ENCODE results near the gene PERP.

Gene PERP

DNA sequence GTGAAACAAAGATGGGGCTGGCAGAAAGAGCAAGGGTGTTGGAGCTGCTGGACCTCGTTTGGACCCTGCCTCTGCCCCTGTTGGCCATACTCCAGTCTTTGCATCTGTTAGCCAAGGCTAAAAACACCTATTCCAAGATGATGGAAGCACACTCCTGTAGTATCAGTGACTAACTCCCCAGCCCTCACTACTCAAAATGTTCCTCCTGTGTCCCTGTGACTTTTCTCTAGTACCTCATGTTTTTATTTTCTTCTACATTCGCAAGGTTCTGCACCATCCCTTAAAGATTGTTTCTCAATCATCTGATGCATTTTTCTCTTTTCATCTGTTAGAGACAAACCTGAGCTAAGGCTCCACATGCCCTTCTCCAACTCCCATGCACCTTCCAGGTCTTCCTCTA is 8.9 kb downstream of the PERP start:
- H3K9ac ChIP-seq = no peak overlapping the region
- no peak overlapping the region for H3K4me2 ChIP-seq
- TF ChIP-seq Cebpa-rat (IDR thresholded peaks at IDR 0.05) = no peak
- H3K4me3 ChIP-seq = no peak overlapping the region
- no peaks in the 10 kb centered on the region for H3K36me3 ChIP-seq
- H4K20me1 ChIP-seq = no peaks in the 10 kb centered on the region
- peaks cover 7 to 15% (median 12%) of the 10 kb centered on the region in 11 experiments; a peak in 17 of 22 replicates for H3K9me3 ChIP-seq (replicated peaks in 1 of 11)
- no peaks in the 10 kb centered on the region for H3K4me1 ChIP-seq
- H3K27me3 ChIP-seq = peaks cover 0 to under 1% (median 0%) of the 10 kb centered on the region in 11 experiments; a peak in 1 of 22 replicates
- H3K27ac ChIP-seq = no peak overlapping the region

DNA sequence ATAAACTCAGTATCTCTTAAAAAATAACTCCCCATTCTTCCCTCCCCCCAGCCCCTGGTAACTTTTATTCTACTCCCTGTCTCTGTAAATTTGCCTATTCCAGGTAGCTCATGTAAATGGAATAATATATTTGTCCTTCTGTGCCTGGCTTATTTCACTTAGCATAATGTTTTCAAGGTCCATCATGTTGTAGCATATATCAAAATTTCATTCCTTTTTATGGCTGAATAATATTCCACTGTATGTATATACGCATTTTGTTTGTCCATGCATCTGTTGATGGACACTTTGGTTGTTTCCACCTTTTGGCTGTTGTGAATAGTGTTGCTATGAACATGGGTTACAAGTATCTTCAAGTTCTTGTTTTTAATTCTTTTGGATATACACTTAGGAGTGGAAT is 13.0 kb downstream of the PERP start:
- H3K9me3 ChIP-seq (replicated peaks in 1 of 11) = peaks cover 7 to 15% (median 12%) of the 10 kb centered on the region in 11 experiments; a peak in 17 of 22 replicates
- no peak overlapping the region for H3K4me3 ChIP-seq
- no peaks in the 10 kb centered on the region; a peak in 1 of 22 replicates for H3K27me3 ChIP-seq
- H3K4me2 ChIP-seq = no peak overlapping the region
- no peak overlapping the region for H3K9ac ChIP-seq
- no peaks in the 10 kb centered on the region for H4K20me1 ChIP-seq
- no peaks in the 10 kb centered on the region for H3K4me1 ChIP-seq
- no peak for TF ChIP-seq Cebpa-rat (IDR thresholded peaks at IDR 0.05)
- H3K36me3 ChIP-seq = no peaks in the 10 kb centered on the region
- H3K27ac ChIP-seq = no peak overlapping the region

DNA sequence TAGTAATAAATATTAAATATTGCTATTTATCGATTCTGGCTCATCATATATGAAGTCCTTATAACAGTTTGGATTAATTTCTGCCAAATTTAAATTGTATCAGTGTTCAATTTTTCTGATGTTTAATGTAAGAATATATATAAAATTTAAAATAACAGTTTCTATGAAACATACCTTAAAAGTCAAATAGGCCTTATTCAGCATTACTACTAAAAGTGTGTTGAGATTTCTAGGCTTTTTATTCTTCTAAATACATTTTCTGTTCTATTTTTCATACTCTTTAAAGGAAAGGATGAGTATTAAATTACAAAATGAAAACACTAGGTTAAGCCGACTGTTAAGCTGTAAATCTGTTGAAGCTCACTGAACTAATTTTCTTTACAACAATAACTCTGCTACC is 13.6 kb downstream of the PERP start:
- Histone ChIP-seq H3K27ac (no peak overlapping the region), H4K20me1 (no peaks in the 10 kb centered on the region), H3K4me1 (0 out of 20 replicates have a peak, but pooled peaks cover 0 to 1% (median 0%) of the 10 kb centered on the region in 10 experiments), H3K4me3 (no peak overlapping the region), H3K36me3 (no peaks in the 10 kb centered on the region), H3K9ac (no peak overlapping the region), H3K9me3 (replicated peaks in 1 of 11) (peaks cover 6 to 11% (median 8%) of the 10 kb centered on the region in 11 experiments; a peak in 17 of 22 replicates), H3K27me3 (no peaks in the 10 kb centered on the region; a peak in 1 of 22 replicates), H3K4me2 (no peak overlapping the region)
- TF ChIP-seq Cebpa-rat (IDR thresholded peaks at IDR 0.05) = no peak

DNA sequence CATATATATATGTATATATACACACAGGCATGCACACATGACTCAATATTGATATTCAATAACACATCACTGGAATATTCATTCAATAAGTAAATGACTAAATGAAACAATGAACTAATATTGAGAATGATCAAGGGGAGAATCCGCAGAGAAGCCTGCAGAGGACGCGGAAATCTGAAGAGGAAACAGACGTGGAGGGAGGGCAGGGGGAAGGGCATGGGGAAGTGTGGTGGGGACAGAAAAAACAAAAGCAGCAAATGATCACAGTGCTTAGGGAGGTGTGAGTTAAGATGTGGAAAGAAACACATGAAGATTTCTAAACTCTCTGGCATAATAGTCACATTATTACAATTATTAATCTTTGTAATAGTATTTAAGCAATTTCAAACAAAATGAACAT is 14.5 kb downstream of the PERP start:
- Histone ChIP-seq H3K9ac (no peak overlapping the region), H4K20me1 (no peaks in the 10 kb centered on the region), H3K9me3 (replicated peaks in 1 of 11) (peaks cover 0 to 1% (median 0%) of the 10 kb centered on the region in 11 experiments; a peak in 5 of 22 replicates), H3K4me2 (no peak overlapping the region), H3K36me3 (no peaks in the 10 kb centered on the region), H3K27me3 (no peaks in the 10 kb centered on the region), H3K27ac (no peak overlapping the region), H3K4me1 (peaks cover 0 to 5% (median 0%) of the 10 kb centered on the region in 10 experiments; a peak in 1 of 20 replicates), H3K4me3 (no peak overlapping the region)
- TF ChIP-seq Cebpa-rat (IDR thresholded peaks at IDR 0.05) = no peak

DNA sequence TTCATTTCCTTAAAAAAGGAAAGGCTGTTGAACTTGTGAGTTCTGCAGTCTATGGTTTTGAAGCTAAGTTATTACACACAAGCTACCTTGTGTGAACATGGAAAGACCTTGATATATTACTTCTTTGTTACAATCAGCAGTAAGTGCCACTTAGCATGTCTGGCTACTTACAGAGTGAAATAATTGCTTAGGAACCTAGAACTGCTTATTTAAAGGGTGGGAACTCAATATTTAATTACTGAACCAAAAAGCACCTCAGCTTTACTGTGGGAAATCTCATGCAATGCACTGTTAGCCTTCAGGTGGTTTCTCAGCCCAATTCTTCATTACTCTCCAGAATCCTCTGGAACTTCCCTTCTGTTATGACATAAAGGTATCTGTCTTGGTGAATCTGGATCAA is 17.9 kb downstream of the PERP start:
- Histone ChIP-seq H3K27me3 (no peaks in the 10 kb centered on the region), H3K9me3 (replicated peaks in 1 of 11) (no peaks in the 10 kb centered on the region), H3K4me3 (no peak overlapping the region), H3K4me1 (peaks cover 0 to 5% (median 0%) of the 10 kb centered on the region in 10 experiments; a peak in 1 of 20 replicates), H3K36me3 (no peaks in the 10 kb centered on the region), H4K20me1 (no peaks in the 10 kb centered on the region), H3K9ac (no peak overlapping the region), H3K27ac (no peak overlapping the region), H3K4me2 (no peak overlapping the region)
- TF ChIP-seq Cebpa-rat (IDR thresholded peaks at IDR 0.05) = no peak

DNA sequence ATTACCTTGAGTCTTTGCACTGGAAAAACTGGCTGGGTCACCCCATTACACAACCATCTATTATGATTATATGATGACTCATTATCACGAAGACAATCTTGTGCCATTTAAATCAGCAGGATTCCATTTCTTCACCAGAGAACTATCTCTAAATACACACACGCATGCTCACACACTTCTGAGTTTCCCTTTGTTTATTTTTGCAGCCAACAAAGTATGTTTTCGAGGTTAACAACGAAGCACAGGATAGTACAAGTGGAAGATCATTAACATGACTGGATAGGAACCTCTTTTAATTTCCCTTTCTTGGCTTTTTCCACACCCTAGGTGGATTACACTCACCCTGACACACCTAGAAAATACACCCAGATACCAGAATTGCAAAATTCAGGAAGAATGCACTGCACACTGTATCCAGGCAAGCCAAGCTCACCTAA is 18.9 kb downstream of the PERP start:
- H3K4me1 ChIP-seq = peaks cover 0 to 5% (median 0%) of the 10 kb centered on the region in 10 experiments; a peak in 1 of 20 replicates
- no peak overlapping the region for H3K4me3 ChIP-seq
- H4K20me1 ChIP-seq = no peaks in the 10 kb centered on the region
- H3K27ac ChIP-seq = no peak overlapping the region
- 0 out of 22 replicates have a peak overlapping the region, but pooled peaks of 1 of the 11 experiments have one; percentile 11 for H3K4me2 ChIP-seq
- H3K36me3 ChIP-seq = no peaks in the 10 kb centered on the region
- no peak overlapping the region for H3K9ac ChIP-seq
- no peaks in the 10 kb centered on the region for H3K9me3 ChIP-seq (replicated peaks in 1 of 11)
- no peak for TF ChIP-seq Cebpa-rat (IDR thresholded peaks at IDR 0.05)
- no peaks in the 10 kb centered on the region for H3K27me3 ChIP-seq

DNA sequence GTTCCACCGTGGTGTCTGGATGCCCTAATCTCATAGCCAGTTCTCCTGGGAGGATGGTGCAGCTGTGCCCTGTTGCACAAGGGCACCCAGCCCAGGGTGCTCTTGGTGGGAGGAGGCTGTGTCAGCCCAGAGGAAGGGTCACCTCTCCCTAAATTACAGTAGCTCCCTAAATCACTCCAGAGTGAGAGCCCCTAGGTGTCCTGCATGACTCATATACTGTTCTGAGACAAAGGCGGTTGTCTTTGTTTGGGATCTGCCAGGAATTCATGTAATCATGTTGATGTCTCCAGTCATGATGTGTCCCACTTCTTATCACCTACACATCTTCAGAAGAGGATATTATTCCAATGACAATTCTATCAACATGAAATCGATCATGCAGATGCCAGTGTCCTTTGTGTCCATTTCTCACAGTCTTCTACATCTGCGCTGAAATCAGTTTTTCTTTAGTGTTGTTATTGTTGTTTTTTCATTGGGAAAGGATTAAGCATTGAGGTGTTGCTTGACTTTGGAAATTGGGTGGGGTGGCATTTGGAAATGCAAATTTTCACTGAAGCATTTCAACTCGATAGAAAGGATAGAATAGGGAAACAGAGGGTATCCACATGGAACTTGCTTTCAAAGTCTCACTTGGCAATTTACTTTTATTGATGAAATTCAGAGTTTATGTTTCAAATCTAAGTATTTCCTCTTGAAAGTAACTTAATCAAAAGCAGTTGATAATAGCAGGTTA is 19.5 kb downstream of the PERP start:
- no peaks in the 10 kb centered on the region for H3K36me3 ChIP-seq
- no peaks in the 10 kb centered on the region for H3K27me3 ChIP-seq
- 0 out of 22 replicates have a peak overlapping the region, but pooled peaks of 1 of the 11 experiments have one; percentile 11 for H3K4me2 ChIP-seq
- H4K20me1 ChIP-seq = no peaks in the 10 kb centered on the region
- no peak for TF ChIP-seq Cebpa-rat (IDR thresholded peaks at IDR 0.05)
- H3K27ac ChIP-seq = no peak overlapping the region
- peaks cover 0 to 5% (median 0%) of the 10 kb centered on the region in 10 experiments; a peak in 1 of 20 replicates for H3K4me1 ChIP-seq
- H3K4me3 ChIP-seq = no peak overlapping the region
- H3K9ac ChIP-seq = no peak overlapping the region
- H3K9me3 ChIP-seq (replicated peaks in 1 of 11) = no peaks in the 10 kb centered on the region

DNA sequence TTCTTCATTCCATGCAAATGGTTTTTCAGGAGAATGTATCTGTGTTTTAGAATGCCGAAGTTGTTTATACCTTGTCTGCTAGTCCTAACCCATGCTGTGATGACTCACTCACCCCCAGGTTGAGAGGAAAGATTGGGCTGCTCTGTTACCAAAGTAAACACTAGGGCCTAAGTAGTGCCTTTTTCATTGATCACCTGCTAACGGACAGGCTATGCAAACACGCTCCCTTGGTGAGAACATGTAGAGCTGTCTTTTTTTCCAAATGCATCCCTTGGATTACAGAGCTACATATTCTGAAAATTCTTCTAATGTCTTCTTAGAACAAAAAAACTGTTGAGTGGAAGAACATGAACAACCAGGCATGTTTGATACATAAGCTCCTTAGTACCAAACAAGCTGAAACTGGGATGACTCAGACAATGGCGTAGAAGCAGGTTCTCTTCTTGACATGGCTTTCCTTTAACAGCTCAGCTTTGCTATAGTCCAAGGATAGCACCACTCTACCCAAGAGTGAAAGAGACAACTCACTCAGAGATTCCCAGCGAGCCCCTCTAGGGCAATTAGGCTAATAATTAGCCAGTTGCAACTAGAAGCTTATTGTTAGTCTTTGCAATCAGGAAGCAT is 20.5 kb downstream of the PERP start:
- no peak for TF ChIP-seq Cebpa-rat (IDR thresholded peaks at IDR 0.05)
- peaks cover 0 to 5% (median 0%) of the 10 kb centered on the region in 10 experiments; a peak in 1 of 20 replicates for H3K4me1 ChIP-seq
- no peak overlapping the region for H3K27ac ChIP-seq
- H3K9ac ChIP-seq = no peak overlapping the region
- H4K20me1 ChIP-seq = no peaks in the 10 kb centered on the region
- H3K4me2 ChIP-seq = no peak overlapping the region
- no peaks in the 10 kb centered on the region for H3K36me3 ChIP-seq
- H3K4me3 ChIP-seq = no peak overlapping the region
- H3K27me3 ChIP-seq = no peaks in the 10 kb centered on the region
- H3K9me3 ChIP-seq (replicated peaks in 1 of 11) = no peaks in the 10 kb centered on the region

DNA sequence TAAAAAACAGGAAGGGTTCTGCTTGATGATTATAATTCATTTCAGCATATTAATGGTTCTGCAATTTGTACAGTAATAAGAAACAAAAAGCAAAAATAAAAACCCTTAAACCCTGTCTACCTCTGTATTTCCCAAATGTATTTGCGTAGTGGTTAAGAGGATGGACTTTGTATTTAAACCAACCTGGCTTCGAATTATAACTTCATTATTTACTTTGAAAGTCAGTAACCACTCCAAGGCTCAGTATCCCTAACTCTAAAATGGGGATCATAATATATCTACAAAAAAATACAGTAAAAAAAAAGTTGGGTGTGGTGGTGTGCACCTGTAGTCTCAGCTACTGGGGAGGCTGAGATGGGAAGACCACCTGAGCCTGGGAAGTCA is 21.4 kb downstream of the PERP start:
- H3K27me3 ChIP-seq = no peaks in the 10 kb centered on the region
- no peak overlapping the region for H3K9ac ChIP-seq
- H3K36me3 ChIP-seq = no peaks in the 10 kb centered on the region
- no peak overlapping the region for H3K4me2 ChIP-seq
- peaks cover 0 to 3% (median 3%) of the 10 kb centered on the region in 11 experiments; a peak in 15 of 22 replicates for H3K9me3 ChIP-seq (replicated peaks in 1 of 11)
- H4K20me1 ChIP-seq = no peaks in the 10 kb centered on the region
- peaks cover 0 to 5% (median 0%) of the 10 kb centered on the region in 10 experiments; a peak in 1 of 20 replicates for H3K4me1 ChIP-seq
- H3K27ac ChIP-seq = no peak overlapping the region
- H3K4me3 ChIP-seq = no peak overlapping the region
- no peak for TF ChIP-seq Cebpa-rat (IDR thresholded peaks at IDR 0.05)

Measured in BLaER1 treated with 17β-estradiol and CSF1 and Interleukin-3, amounts not matched to agents 10 nM and 100 nM (cell line).